HFF-Myc (cell line): ENCODE data around the gene CABP2.
"Not testable (repeated sequence)": the region's sequence is repeated elsewhere in the genome, so short reads cannot be mapped to it uniquely, and the experiment has no call there.

ENCODE experiments used
- DNase-seq: peaks from one replicate; pipeline ENCODE4 v3.0.0-alpha.2; 2011; ENCODE audit warnings: low read depth; ENCODE audit errors: extremely low read depth
- H3K4me3 ChIP-seq: replicated peaks from 2 replicates; pipeline ENCODE4 v1.5.1; 2011; ENCODE audit warnings: low read depth, mild to moderate bottlenecking, control low read depth, low read length
- TF ChIP-seq, protein P1 (sequence below): IDR thresholded peaks from 2 replicates; pipeline ENCODE4 v1.5.1; 2012; ENCODE audit warnings: mild to moderate bottlenecking, low read depth, low read length, control low read depth; ENCODE audit errors: missing control alignments

CABP2 gene

DNA sequence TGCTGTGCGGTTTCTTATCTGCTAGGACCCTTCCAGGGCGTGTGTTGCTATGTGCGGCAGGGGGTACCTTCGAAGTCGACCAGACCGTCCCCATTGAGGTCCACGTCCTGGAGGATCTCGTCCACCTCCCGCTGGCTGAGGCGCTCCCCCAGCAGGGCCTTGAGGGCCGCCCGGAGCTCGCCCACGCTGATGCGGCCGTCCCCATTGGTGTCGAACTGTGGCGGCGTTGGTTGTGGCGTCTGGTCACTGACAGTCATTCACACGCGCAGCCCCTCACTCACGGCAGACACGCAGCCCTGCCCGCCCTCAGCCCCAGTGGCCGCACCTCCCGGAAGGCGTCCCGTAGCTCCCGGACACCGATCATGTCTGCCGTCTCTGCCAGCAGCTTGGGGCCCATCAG lies 3.5 kb downstream of the CABP2 start:
- TF ChIP-seq, protein P1, sequence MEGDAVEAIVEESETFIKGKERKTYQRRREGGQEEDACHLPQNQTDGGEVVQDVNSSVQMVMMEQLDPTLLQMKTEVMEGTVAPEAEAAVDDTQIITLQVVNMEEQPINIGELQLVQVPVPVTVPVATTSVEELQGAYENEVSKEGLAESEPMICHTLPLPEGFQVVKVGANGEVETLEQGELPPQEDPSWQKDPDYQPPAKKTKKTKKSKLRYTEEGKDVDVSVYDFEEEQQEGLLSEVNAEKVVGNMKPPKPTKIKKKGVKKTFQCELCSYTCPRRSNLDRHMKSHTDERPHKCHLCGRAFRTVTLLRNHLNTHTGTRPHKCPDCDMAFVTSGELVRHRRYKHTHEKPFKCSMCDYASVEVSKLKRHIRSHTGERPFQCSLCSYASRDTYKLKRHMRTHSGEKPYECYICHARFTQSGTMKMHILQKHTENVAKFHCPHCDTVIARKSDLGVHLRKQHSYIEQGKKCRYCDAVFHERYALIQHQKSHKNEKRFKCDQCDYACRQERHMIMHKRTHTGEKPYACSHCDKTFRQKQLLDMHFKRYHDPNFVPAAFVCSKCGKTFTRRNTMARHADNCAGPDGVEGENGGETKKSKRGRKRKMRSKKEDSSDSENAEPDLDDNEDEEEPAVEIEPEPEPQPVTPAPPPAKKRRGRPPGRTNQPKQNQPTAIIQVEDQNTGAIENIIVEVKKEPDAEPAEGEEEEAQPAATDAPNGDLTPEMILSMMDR = no peak

DNA sequence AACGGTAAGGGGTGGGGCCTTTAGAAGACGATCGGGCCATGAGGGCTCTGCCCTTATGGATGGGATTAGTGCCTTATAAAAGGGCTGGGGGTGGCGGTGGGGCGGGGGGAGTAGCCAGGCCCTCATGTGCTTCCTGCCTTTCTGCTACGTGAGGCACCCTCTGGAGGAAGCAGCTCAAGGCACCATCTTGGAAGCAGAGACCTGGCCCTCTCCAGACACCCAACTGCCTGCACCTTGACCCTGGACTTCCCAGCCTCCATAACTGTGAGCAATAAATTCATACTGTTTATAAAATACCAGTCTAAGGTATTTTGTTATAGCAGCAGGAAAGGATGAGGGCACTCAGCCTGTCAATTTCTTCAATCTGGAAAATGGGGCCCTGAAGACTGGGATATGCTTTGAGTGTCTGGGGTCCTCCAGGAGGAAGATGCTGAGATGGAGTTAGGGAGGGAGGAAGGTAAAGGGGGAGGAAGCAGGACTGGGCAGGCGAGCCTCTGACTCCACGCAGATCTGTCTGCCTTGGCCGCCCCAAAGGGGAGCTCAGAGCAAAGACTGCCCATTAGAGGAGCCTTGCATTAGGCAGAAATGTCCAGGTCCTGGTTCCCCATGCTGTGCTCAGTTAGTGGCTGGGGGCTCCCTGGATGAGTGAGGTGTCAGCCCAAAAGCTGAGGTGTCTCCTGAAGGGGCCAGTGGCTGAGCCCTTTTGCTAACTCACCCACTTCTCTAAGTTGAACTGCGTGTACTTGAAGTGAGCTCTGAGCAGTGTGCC lies 5.3 kb downstream of the CABP2 start:
- H3K4me3 ChIP-seq = no peak overlapping the region
- DNase-seq = no peak
- TF ChIP-seq, protein P1 = no peak

More for the DNA sequence above, 3.5 kb downstream of the CABP2 start:
- no peak for DNase-seq
- no peak overlapping the region for H3K4me3 ChIP-seq

DNA sequence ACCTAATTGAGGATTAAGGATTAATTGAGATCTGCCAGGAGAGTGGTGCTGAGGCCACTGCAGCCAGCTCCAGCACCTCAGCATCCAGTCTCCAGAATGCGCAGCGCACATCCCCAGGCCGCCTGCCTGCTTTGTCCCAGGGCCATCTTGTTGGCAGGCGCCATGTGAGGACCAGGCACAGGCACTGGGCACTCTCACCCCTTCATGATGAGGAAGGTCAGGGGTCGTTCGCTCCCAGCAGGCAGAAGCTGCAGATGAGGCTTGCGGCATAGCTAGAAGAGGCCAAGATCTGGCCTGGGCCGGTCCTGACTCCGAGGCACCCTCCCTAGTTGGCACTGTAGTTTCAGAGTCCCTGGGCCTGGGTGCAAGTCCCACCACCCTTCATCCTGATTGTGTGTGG lies 6.4 kb downstream of the CABP2 start:
- no peak for DNase-seq
- no peak overlapping the region for H3K4me3 ChIP-seq
- TF ChIP-seq, protein P1 = no peak

DNA sequence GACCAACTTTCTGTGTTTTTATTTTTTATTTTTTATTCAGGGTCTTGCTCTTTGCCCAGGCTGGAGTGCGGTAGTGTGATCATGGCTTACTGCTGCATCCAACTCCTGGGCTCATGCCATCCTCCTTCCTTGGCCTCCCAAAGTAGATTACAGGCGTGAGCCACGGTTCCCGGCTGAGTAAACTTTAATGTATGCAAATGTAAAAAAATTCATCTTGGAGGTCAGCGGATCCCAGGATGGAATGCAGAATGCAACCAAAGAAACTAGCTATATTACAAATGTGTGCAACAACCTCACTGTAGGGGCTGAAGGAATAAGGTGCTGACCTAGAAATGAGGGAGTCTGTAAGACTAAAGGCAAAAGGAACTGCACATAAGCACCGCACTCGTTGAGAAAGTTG lies 9.1 kb downstream of the CABP2 start:
- TF ChIP-seq, protein P1 = no peak
- DNase-seq = no peak
- no peak overlapping the region for H3K4me3 ChIP-seq

DNA sequence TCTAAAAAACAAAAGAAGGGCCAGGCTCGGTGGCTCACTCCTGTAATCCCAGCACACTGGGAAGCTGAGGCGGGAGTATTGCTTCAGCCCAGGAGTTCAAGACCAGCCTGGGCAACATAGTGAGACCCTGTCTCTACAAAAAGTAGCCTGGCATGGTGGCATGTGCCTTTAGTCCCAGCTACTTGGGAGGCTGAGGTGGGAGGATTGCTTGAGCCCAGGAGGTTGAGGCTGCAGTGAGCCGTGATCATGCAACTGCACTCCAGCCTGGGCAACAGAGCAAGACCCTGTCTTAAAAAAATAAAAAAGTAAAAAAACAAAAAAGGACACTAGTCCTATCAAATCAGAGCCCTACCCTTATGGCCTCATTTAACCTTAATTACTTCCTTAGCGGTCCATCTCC lies 11.7 kb downstream of the CABP2 start:
- H3K4me3 ChIP-seq = not testable (repeated sequence)

DNA sequence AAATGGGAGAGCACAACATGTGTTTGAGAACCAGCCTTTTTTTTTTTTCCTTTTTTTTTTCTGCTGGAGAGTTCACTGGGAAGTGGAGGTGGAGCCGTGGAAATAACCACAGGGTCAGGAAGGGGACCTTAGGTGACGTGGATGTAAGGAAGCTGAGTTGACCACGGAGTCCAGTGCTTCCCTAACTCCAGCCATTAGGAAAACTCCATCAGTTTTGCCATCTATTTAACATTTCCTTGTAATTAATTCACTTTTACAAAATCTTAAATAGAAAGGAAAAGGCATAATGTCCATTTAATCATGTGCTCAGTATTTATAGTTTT lies 13.3 kb downstream of the CABP2 start:
- TF ChIP-seq, protein P1 = no peak
- DNase-seq = no peak

More for the DNA sequence above, 11.7 kb downstream of the CABP2 start:
- DNase-seq = not testable (repeated sequence)

DNA sequence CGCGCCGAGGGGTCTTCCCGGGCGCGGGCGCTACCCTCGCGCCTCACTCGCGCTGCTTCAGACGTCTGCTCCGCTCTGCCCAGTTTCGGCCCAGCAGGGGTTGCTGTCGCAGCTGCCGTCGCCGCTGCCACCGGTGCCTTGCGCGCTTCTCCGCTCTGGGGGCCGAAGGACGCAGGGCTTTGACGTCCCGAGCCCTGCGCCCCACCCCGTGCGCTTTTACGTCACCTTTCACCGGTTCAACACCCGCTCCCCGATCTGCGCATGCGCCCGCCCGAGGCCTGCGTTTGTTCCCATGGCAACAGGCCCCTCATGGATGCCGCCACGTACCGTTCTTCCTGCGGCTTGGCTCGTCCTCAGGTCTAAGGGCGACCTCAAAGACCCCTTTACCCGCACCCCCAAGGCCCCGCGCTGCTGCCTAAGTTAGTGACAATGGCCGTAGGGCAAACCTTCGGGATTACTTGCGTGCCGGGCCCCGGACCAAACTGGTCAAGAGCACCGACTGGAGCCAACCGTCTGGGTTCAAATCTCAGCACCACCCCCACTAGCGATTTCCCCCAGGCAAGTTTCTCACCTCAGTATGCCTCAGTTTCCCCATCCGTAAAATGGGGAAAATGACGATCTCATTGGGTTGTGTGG lies 14.6 kb downstream of the CABP2 start:
- H3K4me3 ChIP-seq = peak overlapping the region; percentile 65
- DNase-seq = peak; percentile 77

More for the DNA sequence above, 13.3 kb downstream of the CABP2 start:
- H3K4me3 ChIP-seq = no peak overlapping the region

More for the DNA sequence above, 14.6 kb downstream of the CABP2 start:
- TF ChIP-seq, protein P1 = no peak
